IMR-90 (cell line): ENCODE measurements around the gene DGKH. TPM values are rescaled to one million over a fixed set of nuclear protein-coding genes. Genes with fewer than 3 reads are reported as not detected.

Source experiments
- ATAC-seq: fragments of 200-7000 bp; cut with Tn5 transposase; 2 replicates; pipeline ENCODE4 v1.9.1; 2020; ENCODE audit warnings: low read depth, mild to moderate bottlenecking, moderate library complexity
- BruUV-seq: library from RNA; stranded (reverse); fragments of 400-500 nt; replicated peaks from 2 replicates; lab custom pipeline; 2021; lab: Mats Ljungman, UMichigan
- CTCF ChIA-PET: fragments of 300-600 bp; formaldehyde crosslinking; extraction: SDS; loops from one replicate; lab custom pipeline; 2021; ENCODE audit warnings: antibody characterized with exemption; lab: Yijun Ruan, JAX
- POLR2A ChIA-PET: fragments of 300-600 bp; sonication (Branson Sonifier 250); formaldehyde crosslinking; loops from one replicate; lab custom pipeline; 2022; ENCODE audit warnings: antibody characterized with exemption; ENCODE audit not compliant: unreplicated experiment; lab: Charles Lee
- DNase-seq: peaks from one replicate; pipeline ENCODE4 v3.0.0; 2013
- H2AFZ ChIP-seq: replicated peaks from 2 replicates; pipeline ENCODE3; 2013; ENCODE audit warnings: low read length, mild to moderate bottlenecking; ENCODE audit not compliant: poor library complexity
- H2AK5ac ChIP-seq: 2 replicates; pipeline ENCODE4 v1.6.1; 2013; ENCODE audit warnings: low read depth, low read length, inconsistent platforms
- H2AK9ac ChIP-seq: replicated peaks from 2 replicates; pipeline ENCODE3; 2013; ENCODE audit warnings: mild to moderate bottlenecking, low read depth, low read length, moderate library complexity; ENCODE audit not compliant: poor library complexity
- H2BK120ac ChIP-seq: 2 replicates; pipeline ENCODE4 v1.6.1; 2013; ENCODE audit warnings: low read depth, low read length, inconsistent platforms
- H2BK15ac ChIP-seq: 3 replicates; pipeline ENCODE4 v1.6.1; 2013; ENCODE audit warnings: low read depth, low read length, inconsistent platforms
- H2BK20ac ChIP-seq: 2 replicates; pipeline ENCODE4 v1.6.1; 2013; ENCODE audit warnings: low read depth, mild to moderate bottlenecking, inconsistent platforms, low read length, moderate library complexity
- H2BK5ac ChIP-seq: 2 replicates; pipeline ENCODE4 v1.6.1; 2013; ENCODE audit warnings: mild to moderate bottlenecking, low read depth, low read length, inconsistent platforms; ENCODE audit not compliant: poor library complexity, severe bottlenecking
- H3K14ac ChIP-seq: replicated peaks from 2 replicates; pipeline ENCODE4 v1.6.1; 2013; ENCODE audit warnings: low read depth, low read length, inconsistent platforms
- H3K18ac ChIP-seq: 2 replicates; pipeline ENCODE4 v1.6.1; 2013; ENCODE audit warnings: low read depth, low read length, control low read depth
- H3K23ac ChIP-seq: 2 replicates; pipeline ENCODE4 v1.6.1; 2013; ENCODE audit warnings: low read depth, low read length, inconsistent platforms
- H3K27ac ChIP-seq: 2 replicates; pipeline ENCODE4 v1.5.1; 2013; ENCODE audit warnings: mild to moderate bottlenecking, control low read depth, low read length; ENCODE audit not compliant: insufficient read depth
- H3K27me3 ChIP-seq: 2 replicates; pipeline ENCODE4 v1.6.1; 2013; ENCODE audit warnings: low read length; ENCODE audit not compliant: control insufficient read depth, insufficient read depth
- H3K36me3 ChIP-seq: 2 replicates; pipeline ENCODE4 v1.6.1; 2013; ENCODE audit warnings: low read length, mixed read lengths; ENCODE audit not compliant: control insufficient read depth, insufficient read depth
- H3K4ac ChIP-seq: 2 replicates; pipeline ENCODE4 v1.6.1; 2013; ENCODE audit warnings: low read depth, low read length, inconsistent platforms
- H3K4me1 ChIP-seq: 2 replicates; pipeline ENCODE4 v1.6.1; 2013; ENCODE audit warnings: low read length, mixed read lengths; ENCODE audit not compliant: control insufficient read depth, insufficient read depth
- H3K4me2 ChIP-seq: 2 replicates; pipeline ENCODE4 v1.6.1; 2013; ENCODE audit warnings: low read depth, mild to moderate bottlenecking, control low read depth, low read length, moderate library complexity
- H3K4me3 ChIP-seq: 2 replicates; pipeline ENCODE4 v1.5.1; 2013; ENCODE audit warnings: low read depth, mild to moderate bottlenecking, control low read depth, low read length, moderate library complexity; ENCODE audit not compliant: insufficient read depth
- H3K56ac ChIP-seq: 2 replicates; pipeline ENCODE4 v1.6.1; 2013; ENCODE audit warnings: low read length, inconsistent platforms; ENCODE audit not compliant: insufficient read depth; ENCODE audit errors: extremely low read depth
- H3K79me1 ChIP-seq, 2 experiments: 2 replicates each; pipeline ENCODE4 v1.6.1; 2013; ENCODE audit warnings: low read length in 2 of 2, inconsistent platforms in 1 of 2, low read depth in 1 of 2
- H3K9ac ChIP-seq: 2 replicates; pipeline ENCODE4 v1.6.1; 2013; ENCODE audit warnings: low read depth, low read length, control low read depth
- H3K9me1 ChIP-seq: 2 replicates; pipeline ENCODE4 v1.6.1; 2013; ENCODE audit warnings: low read length, inconsistent platforms; ENCODE audit not compliant: insufficient read depth
- H3K9me3 ChIP-seq: 2 replicates; pipeline ENCODE4 v1.6.1; 2013; ENCODE audit warnings: low read length; ENCODE audit not compliant: control insufficient read depth, insufficient read depth
- H4K20me1 ChIP-seq: 2 replicates; pipeline ENCODE4 v1.6.1; 2013; ENCODE audit warnings: low read length, inconsistent platforms; ENCODE audit not compliant: insufficient read depth
- H4K5ac ChIP-seq: 2 replicates; pipeline ENCODE4 v1.6.1; 2013; ENCODE audit warnings: mild to moderate bottlenecking, low read depth, low read length, control low read depth
- H4K8ac ChIP-seq, 2 experiments: 2 replicates each; pipeline ENCODE4 v1.6.1; 2013; ENCODE audit warnings: low read depth in 2 of 2, low read length in 2 of 2, control low read depth in 1 of 2, inconsistent platforms in 1 of 2
- H4K91ac ChIP-seq: 2 replicates; pipeline ENCODE4 v1.6.1; 2013; ENCODE audit warnings: low read depth, low read length, inconsistent platforms; ENCODE audit not compliant: insufficient read depth
- CHD1 ChIP-seq: IDR thresholded peaks from 2 replicates; pipeline ENCODE4 v1.6.1; 2012; ENCODE audit warnings: low read depth, low read length, improper control_type of control experiment
- MAFK ChIP-seq: IDR thresholded peaks from 2 replicates; pipeline ENCODE4 v1.6.1; 2012; ENCODE audit warnings: low read depth, low read length, improper control_type of control experiment
- MAZ ChIP-seq: IDR thresholded peaks from 2 replicates; pipeline ENCODE4 v1.6.1; 2012; ENCODE audit warnings: low read depth, mild to moderate bottlenecking, low read length, improper control_type of control experiment, moderate library complexity, borderline replicate concordance
- RFX5 ChIP-seq: IDR thresholded peaks from 2 replicates; pipeline ENCODE4 v1.8.0; 2012; ENCODE audit warnings: low read depth, mild to moderate bottlenecking, low read length, moderate library complexity
- SMC3 ChIP-seq: fragments of 150-350 bp; IDR thresholded peaks from 2 replicates; pipeline ENCODE4 v1.6.1; 2016; ENCODE audit warnings: low read depth, mild to moderate bottlenecking, antibody characterized with exemption, low read length, moderate library complexity
- WGBS, 2 experiments: methylation state at CpG; one replicate each; pipeline versions ENCODE4 v1.1.5 to v1.1.7; 2013; ENCODE audit warnings: missing lambda C conversion rate in 2 of 2; ENCODE audit not compliant: insufficient read length in 1 of 2; ENCODE audit errors: extremely low coverage in 2 of 2; 5-methylcytosine and 5-hydroxymethylcytosine counted together
- dilution Hi-C: fragments of 300-500 bp; cut with HindIII; formaldehyde crosslinking; loops from one replicate; pipeline ENCODE4 v1.14.3; 2018; ENCODE audit warnings: low sequenced_read_pairs; ENCODE audit not compliant: unreplicated experiment
- in situ Hi-C: fragments of 300-500 bp; cut with MboI; formaldehyde crosslinking; loops from 3 replicates; pipeline ENCODE4 v1.14.3; 2019; ENCODE audit warnings: low sequenced_read_pairs, inconsistent platforms, mixed read lengths
- intact Hi-C: fragments of 100-400 bp; cut with micrococcal nuclease; formaldehyde crosslinking; loops from 2 replicates; pipeline ENCODE4 v1.10.0; 2022
- polyA plus RNA-seq, 3 experiments: library from polyadenylated mRNA; depleted of rRNA; stranded (reverse); fragments of >200 nt; gene quantifications; 2 replicates each; pipeline ENCODE4 v1.2.3, GENCODE V29; 2012; ENCODE audit warnings: low replicate concordance in 1 of 3
- total RNA-seq: library from RNA; depleted of rRNA; stranded (reverse); fragments of >200 nt; gene quantifications from 2 replicates; pipeline ENCODE4 v1.2.3, GENCODE V29; 2012

DGKH gene
- total and polyA plus RNA-seq, 2 of the 4 experiments (the other 2 are of a cell fraction) = 2.0 to 13.4 TPM

DNA sequence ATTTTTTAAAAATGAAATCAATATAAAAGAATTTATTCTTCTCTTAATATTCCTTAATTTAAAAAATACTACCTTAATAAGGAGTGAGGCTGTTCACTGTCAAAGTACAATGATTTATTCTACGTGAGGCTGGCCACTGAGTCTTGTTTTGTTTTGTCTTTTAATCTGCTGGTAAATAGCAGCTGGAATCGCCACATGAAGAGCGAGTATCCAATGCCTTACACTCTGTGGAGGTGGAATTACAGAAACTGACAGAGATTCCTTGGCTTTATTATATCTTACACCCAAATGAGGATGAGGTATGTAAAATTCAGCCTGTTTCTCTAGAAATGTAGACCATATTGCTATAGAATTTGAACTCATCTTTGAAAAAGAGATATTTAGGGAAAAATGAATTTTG, 170.6 kb downstream of the DGKH start:
- H2BK20ac ChIP-seq = no peak overlapping the region
- WGBS, 2 experiments = no CpG with 5 or more reads among the region's 3 CpGs
- H4K20me1 ChIP-seq = no peaks in the 10 kb centered on the region
- H4K8ac ChIP-seq = no peak overlapping the region
- no peak for DNase-seq
- peaks cover 8% of the 10 kb centered on the region; the same call in 1 of the 2 replicates for H3K36me3 ChIP-seq
- H3K9me1 ChIP-seq = no peaks in the 10 kb centered on the region
- no peak overlapping the region for H2BK5ac ChIP-seq
- no peaks in the 10 kb centered on the region; the same call in 1 of the 2 replicates for H3K4me1 ChIP-seq
- intact Hi-C loops = loop anchor here (5.0 to 10.0 kb wide), 2 partner anchors 174 to 552 kb away; partner anchors contain the start of gene DGKH
- BruUV-seq = no TSS peak
- TF ChIP-seq CHD1 = no peak
- TF ChIP-seq RFX5 = no peak
- TF ChIP-seq SMC3 = no peak
- TF ChIP-seq MAZ = no peak
- TF ChIP-seq MAFK = no peak
- H3K79me1 ChIP-seq = no peaks in the 10 kb centered on the region
- H3K9ac ChIP-seq = no peak overlapping the region
- no peak overlapping the region for H3K4me2 ChIP-seq
- no peak overlapping the region for H2BK120ac ChIP-seq
- no peak overlapping the region for H3K14ac ChIP-seq
- no peak overlapping the region for H3K4me3 ChIP-seq
- no peak overlapping the region for H4K5ac ChIP-seq
- no peaks in the 10 kb centered on the region for H3K9me3 ChIP-seq
- POLR2A ChIA-PET = no interaction called here
- no peak overlapping the region for H3K56ac ChIP-seq
- CTCF ChIA-PET = no interaction called here
- no peak overlapping the region for H2BK15ac ChIP-seq
- ATAC-seq = no peak
- in situ Hi-C loops = no loop called here
- H2AK5ac ChIP-seq = no peak overlapping the region
- no peak overlapping the region for H3K23ac ChIP-seq
- no peak overlapping the region for H3K4ac ChIP-seq
- no peak overlapping the region for H2AFZ ChIP-seq
- H4K91ac ChIP-seq = no peak overlapping the region
- H2AK9ac ChIP-seq = no peak overlapping the region
- H3K18ac ChIP-seq = no peak overlapping the region
- dilution Hi-C loops = no loop called here
- no peak overlapping the region for H3K27ac ChIP-seq
- H3K27me3 ChIP-seq = no peaks in the 10 kb centered on the region
